Measurements from ENCODE around the gene OSBPL1A.

OSBPL1A gene

DNA sequence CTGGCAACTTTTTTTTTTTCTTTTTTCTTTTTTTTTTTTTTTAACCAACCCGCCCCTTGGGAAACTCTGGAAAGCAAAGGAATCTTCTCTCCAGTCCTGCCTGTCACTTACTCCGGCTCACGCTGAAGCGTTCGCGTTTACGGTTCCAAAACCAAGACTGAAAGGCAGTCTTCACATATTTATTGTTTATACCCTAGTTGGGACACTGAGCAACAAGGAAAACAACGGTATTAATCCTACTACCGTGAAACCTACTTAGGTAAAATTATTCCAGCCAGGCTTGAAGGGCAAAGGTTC is 125.4 kb downstream of the OSBPL1A start:
- Histone ChIP-seq H3K4me3 (ENCODE audit: low read depth, low read length) (peak overlapping the region; percentile 47), H3K4me1 (no peaks in the 10 kb centered on the region; the same call in 1 of the 2 replicates), H3K36me3 (no peaks in the 10 kb centered on the region), H3K27me3 (no peaks in the 10 kb centered on the region), H3K9me3 (no peaks in the 10 kb centered on the region)
- TF ChIP-seq, protein P1, sequence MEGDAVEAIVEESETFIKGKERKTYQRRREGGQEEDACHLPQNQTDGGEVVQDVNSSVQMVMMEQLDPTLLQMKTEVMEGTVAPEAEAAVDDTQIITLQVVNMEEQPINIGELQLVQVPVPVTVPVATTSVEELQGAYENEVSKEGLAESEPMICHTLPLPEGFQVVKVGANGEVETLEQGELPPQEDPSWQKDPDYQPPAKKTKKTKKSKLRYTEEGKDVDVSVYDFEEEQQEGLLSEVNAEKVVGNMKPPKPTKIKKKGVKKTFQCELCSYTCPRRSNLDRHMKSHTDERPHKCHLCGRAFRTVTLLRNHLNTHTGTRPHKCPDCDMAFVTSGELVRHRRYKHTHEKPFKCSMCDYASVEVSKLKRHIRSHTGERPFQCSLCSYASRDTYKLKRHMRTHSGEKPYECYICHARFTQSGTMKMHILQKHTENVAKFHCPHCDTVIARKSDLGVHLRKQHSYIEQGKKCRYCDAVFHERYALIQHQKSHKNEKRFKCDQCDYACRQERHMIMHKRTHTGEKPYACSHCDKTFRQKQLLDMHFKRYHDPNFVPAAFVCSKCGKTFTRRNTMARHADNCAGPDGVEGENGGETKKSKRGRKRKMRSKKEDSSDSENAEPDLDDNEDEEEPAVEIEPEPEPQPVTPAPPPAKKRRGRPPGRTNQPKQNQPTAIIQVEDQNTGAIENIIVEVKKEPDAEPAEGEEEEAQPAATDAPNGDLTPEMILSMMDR (IDR thresholded peaks at IDR 0.05; ENCODE audit: low read depth, low read length): no peak
- no peak for DNase-seq

DNA sequence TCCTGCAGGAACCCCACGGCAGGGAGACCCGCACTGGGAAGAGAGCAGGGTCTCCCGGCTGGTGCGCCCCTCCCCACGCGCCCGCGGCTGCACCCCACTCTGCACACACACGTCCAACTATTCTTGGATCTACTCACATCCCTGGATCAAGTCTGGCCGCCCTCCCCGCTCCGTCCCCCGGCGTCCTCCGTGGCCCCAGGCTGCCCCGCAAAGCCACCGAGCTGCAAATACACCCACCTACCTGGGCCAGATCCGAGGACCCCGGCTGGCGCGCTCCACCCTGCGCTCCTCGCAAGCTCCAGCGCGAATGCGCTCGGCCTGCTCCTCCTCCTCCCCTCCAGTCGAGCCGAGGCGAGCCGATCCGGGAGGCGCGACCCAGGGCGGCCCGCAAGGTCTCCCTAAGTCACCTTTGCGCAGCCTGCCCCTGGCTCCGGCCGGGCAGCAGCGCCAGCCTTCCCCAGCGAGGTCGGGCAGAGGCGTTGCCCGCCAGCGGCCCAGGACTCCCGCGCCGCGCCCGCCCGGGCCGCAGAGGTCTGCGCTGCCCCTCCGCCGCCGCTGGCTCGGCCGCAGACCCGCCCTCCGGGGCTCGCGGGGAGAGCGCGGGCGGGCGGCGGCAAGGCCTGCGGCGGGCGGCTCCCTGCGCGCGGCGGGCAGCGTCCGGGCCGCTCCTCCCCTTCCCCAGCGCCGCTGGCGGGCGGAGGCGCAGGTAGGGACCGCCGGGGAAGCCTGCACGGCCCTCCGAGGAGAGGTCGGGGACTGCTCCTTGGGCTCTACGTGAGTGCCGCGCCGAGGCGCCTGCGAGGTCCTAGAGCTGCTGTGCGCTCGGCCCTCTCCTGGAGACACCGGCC is 126.0 kb downstream of the OSBPL1A start:
- TF ChIP-seq, protein P1 (IDR thresholded peaks at IDR 0.05; ENCODE audit: low read depth, low read length): 0 out of 2 replicates have a peak, but pooled peaks have one; percentile 9
- H3K36me3 ChIP-seq: no peaks in the 10 kb centered on the region
- no peaks in the 10 kb centered on the region; the same call in 1 of the 2 replicates for H3K4me1 ChIP-seq
- H3K4me3 ChIP-seq (ENCODE audit: low read depth, low read length): peak overlapping the region; percentile 64
- no peaks in the 10 kb centered on the region for H3K9me3 ChIP-seq
- peak; percentile 59 for DNase-seq
- no peaks in the 10 kb centered on the region for H3K27me3 ChIP-seq

DNA sequence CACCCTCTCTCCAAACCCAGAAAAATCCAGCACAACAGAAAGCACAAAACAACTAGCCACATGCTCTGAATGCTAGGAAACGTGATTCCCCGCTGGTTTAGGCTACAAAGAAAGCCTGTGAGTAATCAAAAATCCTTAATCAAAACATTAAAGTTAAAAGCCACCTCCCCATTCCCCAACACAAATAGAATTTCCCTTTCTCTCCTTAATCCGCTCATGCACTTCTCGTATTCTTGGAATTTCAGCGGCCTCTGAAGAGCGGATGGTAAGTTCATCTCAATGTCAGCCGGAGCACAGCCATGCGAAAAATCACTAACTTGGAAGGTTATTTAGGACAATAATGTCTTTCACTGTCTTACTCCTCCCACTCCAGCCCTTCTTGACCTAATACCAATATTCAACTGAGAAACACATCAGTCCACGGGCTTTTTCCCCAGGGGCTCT is 126.7 kb downstream of the OSBPL1A start:
- no peaks in the 10 kb centered on the region for H3K9me3 ChIP-seq
- TF ChIP-seq, protein P1 (IDR thresholded peaks at IDR 0.05; ENCODE audit: low read depth, low read length): no peak
- no peaks in the 10 kb centered on the region for H3K27me3 ChIP-seq
- peak overlapping the region; percentile 64 for H3K4me3 ChIP-seq (ENCODE audit: low read depth, low read length)
- H3K36me3 ChIP-seq: no peaks in the 10 kb centered on the region
- no peak for DNase-seq
- no peaks in the 10 kb centered on the region; the same call in 1 of the 2 replicates for H3K4me1 ChIP-seq

DNA sequence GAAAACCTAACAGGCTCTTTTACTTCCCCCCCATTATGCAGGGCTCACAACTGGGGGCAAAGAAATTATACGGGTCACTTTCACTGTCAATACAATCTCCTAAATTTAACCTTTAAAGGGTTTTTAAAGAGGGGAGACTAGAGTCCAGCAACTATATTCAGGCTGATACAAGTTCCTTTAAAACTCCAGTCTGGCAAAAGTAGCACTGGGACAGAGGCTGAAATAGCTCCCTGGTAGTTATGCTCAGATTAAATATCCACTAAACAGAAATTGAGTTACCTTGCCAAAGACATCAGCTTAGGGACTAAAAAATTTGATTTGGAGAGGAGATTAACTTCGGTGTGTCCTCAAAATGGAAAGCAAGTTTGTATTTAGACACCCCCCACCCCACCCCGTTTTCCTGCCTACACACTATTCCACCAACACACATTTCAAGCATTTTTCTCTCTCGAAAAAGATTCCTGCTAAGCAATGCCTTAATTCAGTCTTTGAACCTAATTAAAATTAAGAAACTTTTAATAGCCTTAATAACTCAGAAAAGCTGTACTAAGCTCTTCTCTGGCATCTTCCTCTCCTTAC is 127.2 kb downstream of the OSBPL1A start:
- H3K4me3 ChIP-seq (ENCODE audit: low read depth, low read length): peak overlapping the region; percentile 64
- DNase-seq: no peak

DNA sequence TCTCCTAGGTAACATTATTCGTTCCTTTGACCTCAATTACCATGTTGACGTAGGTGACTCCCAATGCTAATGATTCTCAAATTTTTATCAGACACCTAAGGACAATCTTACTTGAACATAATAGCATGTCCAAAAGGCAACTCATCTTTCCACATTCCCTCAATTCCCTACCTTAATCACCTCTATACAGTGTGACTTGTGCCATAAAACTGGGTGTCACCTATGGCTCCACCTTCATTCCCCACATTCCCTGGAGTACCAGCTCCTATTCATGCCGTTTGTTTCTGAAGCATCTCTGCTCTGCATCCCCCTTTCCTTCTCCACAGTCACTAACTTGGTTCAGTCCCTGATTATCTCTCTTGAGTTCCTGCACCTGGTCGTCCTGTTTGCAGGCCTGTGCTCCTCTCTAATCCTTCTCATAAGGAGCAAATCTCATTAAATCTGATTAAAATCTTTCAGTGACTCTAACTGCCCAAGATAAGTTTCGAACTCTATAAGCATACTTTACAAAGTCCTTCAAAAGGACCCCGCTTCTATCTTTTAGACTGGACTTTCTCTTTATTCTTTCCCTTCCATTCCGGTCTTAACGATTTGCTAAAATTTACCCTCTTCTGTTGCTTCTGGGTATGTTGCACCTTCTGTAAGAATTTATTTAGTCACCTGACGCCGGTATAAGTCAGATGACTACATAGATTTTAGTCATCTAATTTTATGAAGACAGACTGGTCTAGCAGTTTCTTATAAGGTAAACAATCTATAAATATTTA is 128.7 kb downstream of the OSBPL1A start:
- no peaks in the 10 kb centered on the region; the same call in 1 of the 2 replicates for H3K4me1 ChIP-seq
- H3K27me3 ChIP-seq: no peaks in the 10 kb centered on the region
- DNase-seq: no peak
- H3K4me3 ChIP-seq (ENCODE audit: low read depth, low read length): no peak overlapping the region; the same call in 1 of the 2 replicates
- no peaks in the 10 kb centered on the region for H3K9me3 ChIP-seq
- no peaks in the 10 kb centered on the region for H3K36me3 ChIP-seq
- TF ChIP-seq, protein P1 (IDR thresholded peaks at IDR 0.05; ENCODE audit: low read depth, low read length): no peak

More for the DNA sequence above, 127.2 kb downstream of the OSBPL1A start:
- no peaks in the 10 kb centered on the region; the same call in 1 of the 2 replicates for H3K4me1 ChIP-seq
- TF ChIP-seq, protein P1 (IDR thresholded peaks at IDR 0.05; ENCODE audit: low read depth, low read length): no peak
- no peaks in the 10 kb centered on the region for H3K36me3 ChIP-seq
- H3K9me3 ChIP-seq: no peaks in the 10 kb centered on the region
- H3K27me3 ChIP-seq: no peaks in the 10 kb centered on the region
